SK-N-SH (cell line): ENCODE data around the gene EIF5. TPM values are rescaled to one million over a fixed set of nuclear protein-coding genes. Genes with fewer than 3 reads are reported as not detected.

Experiments
- CTCF ChIA-PET: fragments of 300-600, 350-600 bp; formaldehyde crosslinking; extraction: SDS; loops from one replicate; lab custom pipeline; 2021; lab: Yijun Ruan, JAX
- POLR2A ChIA-PET: fragments of 350-600 bp; sonication (Branson Sonifier 250); formaldehyde crosslinking; extraction: SDS; loops from one replicate; lab custom pipeline; 2020; ENCODE audit warnings: antibody characterized with exemption, inconsistent platforms; lab: Yijun Ruan, JAX
- DNase-seq: peaks from one replicate; pipeline ENCODE4 v3.0.0; 2012
- H2AFZ ChIP-seq: fragments of 200-600 bp; sonication (generic); 2 replicates; pipeline ENCODE4 v1.8.1; 2016; ENCODE audit warnings: antibody characterized with exemption, mild to moderate bottlenecking, low read depth
- H3F3A ChIP-seq: fragments of 200-600 bp; sonication (generic); replicated peaks from 2 replicates; pipeline ENCODE3; 2016; ENCODE audit warnings: antibody characterized with exemption, mild to moderate bottlenecking; ENCODE audit not compliant: insufficient read depth
- H3K27ac ChIP-seq, 2 experiments: fragments of 200-500 bp in 1 of 2; fragments of 200-600 bp in 1 of 2; sonication (Bioruptor generic) in 1 of 2; sonication (generic), shearing (Covaris generic) in 1 of 2; 2 replicates each; pipeline versions ENCODE4 v1.5.1 to v1.6.1; 2014 to 2016; ENCODE audit warnings: low read depth in 2 of 2, inconsistent platforms in 1 of 2, low read length in 1 of 2, mild to moderate bottlenecking in 1 of 2, mixed read lengths in 1 of 2
- H3K27me3 ChIP-seq: fragments of 200-600 bp; sonication (generic), shearing (Covaris generic); 2 replicates; pipeline ENCODE4 v1.6.1; 2016; ENCODE audit warnings: mixed run types; ENCODE audit not compliant: insufficient read depth
- H3K36me3 ChIP-seq, 2 experiments: fragments of 200-500 bp in 1 of 2; fragments of 200-600 bp in 1 of 2; sonication (Bioruptor generic) in 1 of 2; sonication (generic) in 1 of 2; replicated peaks in 1 of 2; 2 replicates each; pipeline versions ENCODE3 to v1.5.1; 2014 to 2016; ENCODE audit warnings: low read length in 1 of 2, mild to moderate bottlenecking in 1 of 2; ENCODE audit not compliant: insufficient read depth in 2 of 2, control insufficient read depth in 1 of 2
- H3K4me1 ChIP-seq, 2 experiments: fragments of 200-500 bp in 1 of 2; fragments of 200-600 bp in 1 of 2; sonication (Bioruptor generic) in 1 of 2; sonication (generic), shearing (Covaris generic) in 1 of 2; 2 replicates each; pipeline versions ENCODE4 v1.5.1 to v1.6.1; 2014 to 2016; ENCODE audit warnings: low read depth in 1 of 2, low read length in 1 of 2, mixed run types in 1 of 2; ENCODE audit not compliant: insufficient read depth in 2 of 2, control insufficient read depth in 1 of 2
- H3K4me2 ChIP-seq: fragments of 200-600 bp; sonication (generic), shearing (Covaris generic); 2 replicates; pipeline ENCODE4 v1.6.1; 2017; ENCODE audit warnings: mixed run types
- H3K4me3 ChIP-seq, 2 experiments: fragments of 200-500 bp in 1 of 2; fragments of 200-600 bp in 1 of 2; sonication (Bioruptor generic) in 1 of 2; sonication (generic), shearing (Covaris generic) in 1 of 2; 2 replicates each; pipeline versions ENCODE4 v1.5.1 to v1.8.1; 2014 to 2016; ENCODE audit warnings: low read depth in 2 of 2, inconsistent platforms in 1 of 2, low read length in 1 of 2, mild to moderate bottlenecking in 1 of 2, mixed read lengths in 1 of 2, moderate library complexity in 1 of 2
- H3K79me2 ChIP-seq: fragments of 200-600 bp; sonication (generic); 2 replicates; pipeline ENCODE4 v1.8.1; 2017; ENCODE audit warnings: mild to moderate bottlenecking; ENCODE audit not compliant: insufficient read depth
- H3K9ac ChIP-seq: fragments of 200-600 bp; sonication (generic); 2 replicates; pipeline ENCODE4 v1.6.1; 2017; ENCODE audit warnings: mixed run types
- H3K9me2 ChIP-seq: fragments of 200-600 bp; sonication (generic); 2 replicates; pipeline ENCODE4 v1.6.1; 2017; ENCODE audit warnings: mixed run types
- H3K9me3 ChIP-seq: fragments of 200-600 bp; sonication (generic); 2 replicates; pipeline ENCODE4 v1.6.1; 2017; ENCODE audit warnings: mixed run types, mild to moderate bottlenecking, moderate library complexity
- H4K20me1 ChIP-seq: fragments of 200-600 bp; sonication (generic); 2 replicates; pipeline ENCODE4 v1.6.1; 2017; ENCODE audit warnings: mild to moderate bottlenecking, mixed run types; ENCODE audit not compliant: insufficient read depth
- CHD2 ChIP-seq: fragments of 150-350 bp; IDR thresholded peaks from 2 replicates; pipeline ENCODE4 v1.6.1; 2018; ENCODE audit warnings: low read length; ENCODE audit not compliant: partially characterized antibody
- EZH2phosphoT487 ChIP-seq: fragments of 200-600 bp; sonication (generic); IDR thresholded peaks from 2 replicates; pipeline ENCODE4 v1.6.1; 2017; ENCODE audit warnings: low read depth, mixed run types, mild to moderate bottlenecking, antibody characterized with exemption, moderate library complexity, borderline replicate concordance
- FOSL2 ChIP-seq: IDR thresholded peaks from 2 replicates; pipeline ENCODE4 v1.4.0; 2012; ENCODE audit warnings: low read depth, mild to moderate bottlenecking, moderate library complexity, borderline replicate concordance
- FOXJ3 ChIP-seq: sonication (generic); formaldehyde crosslinking; IDR thresholded peaks from 2 replicates; pipeline ENCODE4 v1.5.1; 2020; ENCODE audit warnings: mild to moderate bottlenecking, missing genetic modification reagents
- FOXM1 ChIP-seq: IDR thresholded peaks from 2 replicates; pipeline ENCODE4 v1.4.0; 2012; ENCODE audit warnings: low read depth, mild to moderate bottlenecking
- GATA2 ChIP-seq: sonication (generic); formaldehyde crosslinking; IDR thresholded peaks from 2 replicates; pipeline ENCODE4 v1.5.0; 2020; ENCODE audit warnings: mild to moderate bottlenecking, missing genetic modification reagents
- IRF3 ChIP-seq: fragments of 150-350 bp; IDR thresholded peaks from 2 replicates; pipeline ENCODE4 v1.6.1; 2016; ENCODE audit warnings: mild to moderate bottlenecking, low read depth, low read length
- MEF2A ChIP-seq: IDR thresholded peaks from 2 replicates; pipeline ENCODE4 v1.4.0; 2012; ENCODE audit warnings: low read depth, borderline replicate concordance
- POLR2AphosphoS5 ChIP-seq: IDR thresholded peaks from 2 replicates; pipeline ENCODE4 v1.6.1; 2012; ENCODE audit warnings: low read depth, low read length
- REST ChIP-seq: IDR thresholded peaks from 2 replicates; pipeline ENCODE4 v1.6.1; 2012; ENCODE audit warnings: mild to moderate bottlenecking, low read depth, low read length, moderate library complexity
- SIN3A ChIP-seq: IDR thresholded peaks from 2 replicates; pipeline ENCODE4 v1.6.1; 2012; ENCODE audit warnings: low read depth, mild to moderate bottlenecking, low read length, moderate library complexity, borderline replicate concordance
- SMC3 ChIP-seq: IDR thresholded peaks from 2 replicates; pipeline ENCODE4 v1.6.1; 2012; ENCODE audit warnings: low read depth, low read length, improper control_type of control experiment
- TCF12 ChIP-seq: IDR thresholded peaks from 2 replicates; pipeline ENCODE4 v1.4.0; 2012
- ZBTB33 ChIP-seq: IDR thresholded peaks from 2 replicates; pipeline ENCODE4 v1.4.0; 2012; ENCODE audit warnings: low read depth, borderline replicate concordance
- WGBS: methylation state at CpG from one replicate; pipeline ENCODE4 v1.1.6; 2017; ENCODE audit warnings: low lambda C conversion rate; 5-methylcytosine and 5-hydroxymethylcytosine counted together
- polyA plus RNA-seq, 3 experiments: library from polyadenylated mRNA; depleted of rRNA; stranded (reverse); fragments of >200 nt; gene quantifications; 2 replicates each; pipeline ENCODE4 v1.2.3, GENCODE V29; 2012
- TF ChIP-seq, protein P1 (sequence below): IDR thresholded peaks from 2 replicates; pipeline ENCODE4 v1.4.0; 2012; ENCODE audit warnings: low read depth, borderline replicate concordance
- TF ChIP-seq, protein P2 (sequence below): fragments of 200-600 bp; sonication (generic); IDR thresholded peaks from 2 replicates; pipeline ENCODE4 v1.6.1; 2017; ENCODE audit warnings: antibody characterized with exemption, mild to moderate bottlenecking, moderate library complexity

The EIF5 gene
- polyA plus RNA-seq, 1 of the 3 experiments (the other 2 are of a cell fraction) = 127 TPM

GRCh38 chr14:103354141-103354540 lies 20.1 kb downstream of the EIF5 start (continued):
- TF ChIP-seq FOSL2 (no peak), POLR2AphosphoS5 (no peak), GATA2 (no peak), IRF3 (no peak)
- TF ChIP-seq, all 33 proteins: peak for 0

- Histone ChIP-seq H3K27me3 (no peaks in the 10 kb centered on the region), H3K9ac (no peak overlapping the region), H3K4me1 (peaks cover 3 to 4% of the 10 kb centered on the region in 2 experiments; a peak in 2 of 4 replicates), H3K9me2 (no peaks in the 10 kb centered on the region), H3K79me2 (no peaks in the 10 kb centered on the region), H3F3A (peaks cover under 1% of the 10 kb centered on the region), H3K4me2 (no peak overlapping the region), H2AFZ (no peak overlapping the region), H3K4me3 (no peak overlapping the region), H3K36me3 (no peaks in the 10 kb centered on the region), H3K9me3 (no peaks in the 10 kb centered on the region)
- POLR2A ChIA-PET = no interaction called here
- CTCF ChIA-PET = interaction anchor here (0.8 to 2.1 kb wide), 3 partner anchors 9 to 35 kb away, joined by 3 to 12 read pairs (median 8); no protein-coding TSS in a partner anchor
- 77% methylated on average over 9 of the region's 9 CpGs for WGBS
- no peak for DNase-seq
- TF ChIP-seq, protein P1, sequence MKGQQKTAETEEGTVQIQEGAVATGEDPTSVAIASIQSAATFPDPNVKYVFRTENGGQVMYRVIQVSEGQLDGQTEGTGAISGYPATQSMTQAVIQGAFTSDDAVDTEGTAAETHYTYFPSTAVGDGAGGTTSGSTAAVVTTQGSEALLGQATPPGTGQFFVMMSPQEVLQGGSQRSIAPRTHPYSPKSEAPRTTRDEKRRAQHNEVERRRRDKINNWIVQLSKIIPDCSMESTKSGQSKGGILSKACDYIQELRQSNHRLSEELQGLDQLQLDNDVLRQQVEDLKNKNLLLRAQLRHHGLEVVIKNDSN = no peak
- TF ChIP-seq, protein P2, sequence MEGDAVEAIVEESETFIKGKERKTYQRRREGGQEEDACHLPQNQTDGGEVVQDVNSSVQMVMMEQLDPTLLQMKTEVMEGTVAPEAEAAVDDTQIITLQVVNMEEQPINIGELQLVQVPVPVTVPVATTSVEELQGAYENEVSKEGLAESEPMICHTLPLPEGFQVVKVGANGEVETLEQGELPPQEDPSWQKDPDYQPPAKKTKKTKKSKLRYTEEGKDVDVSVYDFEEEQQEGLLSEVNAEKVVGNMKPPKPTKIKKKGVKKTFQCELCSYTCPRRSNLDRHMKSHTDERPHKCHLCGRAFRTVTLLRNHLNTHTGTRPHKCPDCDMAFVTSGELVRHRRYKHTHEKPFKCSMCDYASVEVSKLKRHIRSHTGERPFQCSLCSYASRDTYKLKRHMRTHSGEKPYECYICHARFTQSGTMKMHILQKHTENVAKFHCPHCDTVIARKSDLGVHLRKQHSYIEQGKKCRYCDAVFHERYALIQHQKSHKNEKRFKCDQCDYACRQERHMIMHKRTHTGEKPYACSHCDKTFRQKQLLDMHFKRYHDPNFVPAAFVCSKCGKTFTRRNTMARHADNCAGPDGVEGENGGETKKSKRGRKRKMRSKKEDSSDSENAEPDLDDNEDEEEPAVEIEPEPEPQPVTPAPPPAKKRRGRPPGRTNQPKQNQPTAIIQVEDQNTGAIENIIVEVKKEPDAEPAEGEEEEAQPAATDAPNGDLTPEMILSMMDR = no peak
- TF ChIP-seq CHD2 = no peak
- TF ChIP-seq FOXJ3 (CRISPR knock-in tag) = no peak
- no peak for TF ChIP-seq IRF3
- no peak for TF ChIP-seq TCF12
- TF ChIP-seq REST = no peak
- TF ChIP-seq MEF2A = no peak
- no peak for TF ChIP-seq EZH2phosphoT487
- no peak for TF ChIP-seq FOXM1
- TF ChIP-seq POLR2AphosphoS5 = no peak
- TF ChIP-seq SIN3A = no peak
- TF ChIP-seq ZBTB33 = no peak
- no peak for TF ChIP-seq SMC3
- TF ChIP-seq, all 33 proteins: peak for 0
- Histone ChIP-seq H3K27ac (no peak overlapping the region), H4K20me1 (no peaks in the 10 kb centered on the region)
Measured at GRCh38 chr14:103356024-103356682, 22.1 kb downstream of the EIF5 start.
